Ovary (tissue), 9 donors: ENCODE data around the gene EXD3. TPM values are rescaled to one million over a fixed set of nuclear protein-coding genes. Genes with fewer than 3 reads are reported as not detected.
A peak's percentile ranks its signal among the peaks of the same experiment; 100 is the strongest.

ENCODE experiments used
- DNase-seq, 5 donors: peaks; one replicate each; pipeline ENCODE4 v3.0.0-alpha.2; 2019 to 2020
- H3K27ac ChIP-seq, 2 donors: fragments of 200-600 bp; one replicate each; pipeline versions ENCODE4 v1.5.1 to v1.8.0; 2019 to 2022
- H3K27me3 ChIP-seq: fragments of 200-600 bp; one replicate; pipeline ENCODE4 v1.8.0; 2022
- H3K36me3 ChIP-seq: fragments of 200-600 bp; sonication (generic); one replicate; pipeline ENCODE4 v1.5.1; 2019
- H3K4me1 ChIP-seq: one replicate; pipeline ENCODE4 v1.8.1; 2013; ENCODE audit warnings: mild to moderate bottlenecking, moderate library complexity; ENCODE audit not compliant: insufficient read depth
- H3K4me3 ChIP-seq: fragments of 200-600 bp; sonication (generic); one replicate; pipeline ENCODE4 v1.5.1; 2017
- H3K9me3 ChIP-seq, 2 donors: fragments of 200-600 bp in 1 of 2; sonication (generic) in 1 of 2; one replicate each; pipeline versions ENCODE4 v1.5.1 to v1.8.1; 2013 to 2019; ENCODE audit warnings: mild to moderate bottlenecking in 1 of 2, moderate library complexity in 1 of 2
- CTCF ChIP-seq, 3 donors: fragments of 450-650 bp in 2 of 3; fragments of 200-600 bp in 1 of 3; IDR thresholded peaks; one replicate each; pipeline versions ENCODE4 v1.5.1 to v1.8.0; 2016 to 2022; ENCODE audit warnings: antibody characterized with exemption in 3 of 3, mild to moderate bottlenecking in 1 of 3
- EP300 ChIP-seq: sonication (generic); formaldehyde crosslinking; IDR thresholded peaks from one replicate; pipeline ENCODE4 v1.6.1; 2017; ENCODE audit warnings: antibody characterized with exemption
- POLR2A ChIP-seq: fragments of 450-650 bp; IDR thresholded peaks from one replicate; pipeline ENCODE4 v1.6.1; 2017; ENCODE audit warnings: antibody characterized with exemption, mild to moderate bottlenecking, moderate library complexity
- WGBS, 3 donors: extraction: QIAGEN DNeasy Blood & Tissue Kit in 1 of 3; methylation state at CpG; one replicate each; pipeline versions ENCODE4 v1.1.5 to v1.1.7; 2013 to 2017; 5-methylcytosine and 5-hydroxymethylcytosine counted together
- intact Hi-C, 4 donors: fragments of 100-400 bp; cut with DNase I; formaldehyde crosslinking; loops; one replicate each; pipeline versions ENCODE4 v1.11.0 to v1.15.1; 2022 to 2023
- polyA plus RNA-seq, 2 donors: library from polyadenylated mRNA; stranded (reverse); fragments of 200-250 nt in 1 of 2; fragments of 350-450 nt in 1 of 2; fragmentation: Illumina TruSeq in 1 of 2; extraction: RNeasy Lipid Tissue Mini Kit (QIAGEN cat#74804) in 1 of 2; gene quantifications; one replicate each; pipeline ENCODE4 v1.2.3, GENCODE V29; 2013 to 2014
- total RNA-seq, 7 donors: library from RNA; depleted of rRNA in 2 of 7; stranded (reverse); fragments of >200 nt in 2 of 7; fragmentation: NEBNext Ultra II Directional in 3 of 7; extraction: Animal tissue kit (Norgen Biotek cat#: 25700) in 3 of 7; gene quantifications; one replicate each; pipeline versions ENCODE4 v1.1.0 to v1.2.4, GENCODE V29; 2016 to 2023
- donor health status: DM: no; HTN: no; CAD: no; lungs with moderate emphysema.
- donor health status: DM: no; HTN: no; CAD: no.
- donor health status: Bipolar disorder and iron deficiency.
- donor health status: DM: yes; HTN: yes; CAD: no.
- donor health status: DM: no; HTN: no; CAD: no.
- donor health status: DM: yes; HTN: yes; CAD: no.

EXD3 gene
- total and polyA plus RNA-seq, 9 donors: 1.0 to 30.6 (median 23.4) TPM

- Histone ChIP-seq H3K9me3 (no peaks in the 10 kb centered on the region), H3K27me3 (no peaks in the 10 kb centered on the region), H3K4me1 (peaks cover 10% of the 10 kb centered on the region), H3K4me3 (no peak overlapping the region), H3K36me3 (no peaks in the 10 kb centered on the region), H3K27ac (no peak overlapping the region)
- 67 to 74% (median 69%) methylated on average over 23 to 27 of the region's 27 CpGs for WGBS, 3 donors
- DNase-seq: peak in 3 of 5 donors; percentile 10 to 39 (median 26)
- intact Hi-C loops: no loop called here
- TF ChIP-seq POLR2A (no peak), CTCF (IDR thresholded peaks at IDR 0.05) (no peak), EP300 (no peak)
These were observed 111.6 kb downstream of the EXD3 start for GRCh38 chr9:137311171-137311985.

GRCh38 chr9:137310189-137311052, 112.5 kb downstream of the EXD3 start:
- Histone ChIP-seq H3K4me1 (peaks cover 13% of the 10 kb centered on the region), H3K27ac (no peak overlapping the region), H3K36me3 (no peaks in the 10 kb centered on the region), H3K9me3 (no peaks in the 10 kb centered on the region), H3K27me3 (peaks cover 5% of the 10 kb centered on the region), H3K4me3 (no peak overlapping the region)
- TF ChIP-seq POLR2A (no peak), CTCF (IDR thresholded peaks at IDR 0.05) (no peak), EP300 (no peak)
- WGBS, 3 donors: 63 to 72% (median 68%) methylated on average over 13 to 20 of the region's 20 CpGs
- DNase-seq: peak in 3 of 5 donors; percentile 14 to 26 (median 23)
- intact Hi-C loops: no loop called here

- WGBS, 3 donors: 71 to 87% (median 84%) methylated on average over 14 to 15 of the region's 15 CpGs
- intact Hi-C loops: no loop called here
- no peak for DNase-seq
These were observed 113.4 kb downstream of the EXD3 start for GRCh38 chr9:137309368-137310188.

More at GRCh38 chr9:137309368-137310188, 113.4 kb downstream of the EXD3 start:
- Histone ChIP-seq H3K4me3 (no peak overlapping the region), H3K4me1 (peaks cover 16% of the 10 kb centered on the region), H3K9me3 (no peaks in the 10 kb centered on the region), H3K36me3 (no peaks in the 10 kb centered on the region), H3K27ac (no peak overlapping the region), H3K27me3 (peaks cover 5% of the 10 kb centered on the region)
- TF ChIP-seq POLR2A (no peak), EP300 (no peak), CTCF (IDR thresholded peaks at IDR 0.05) (no peak)
